Sigmoid colon (tissue), 4 donors: Measurements from ENCODE around the gene SLC24A4.

Experiments used
- EP300 ChIP-seq, 4 donors: sonication (generic); formaldehyde crosslinking; IDR thresholded peaks; one replicate each; pipeline ENCODE4 v1.6.1; 2017; ENCODE audit warnings: antibody characterized with exemption in 4 of 4
- POLR2A ChIP-seq, 2 donors: fragments of 450-650 bp; IDR thresholded peaks; one replicate each; pipeline ENCODE4 v1.6.1; 2016; ENCODE audit warnings: antibody characterized with exemption in 2 of 2, mild to moderate bottlenecking in 2 of 2, moderate library complexity in 2 of 2
- POLR2AphosphoS5 ChIP-seq, 4 donors: sonication (generic); formaldehyde crosslinking; IDR thresholded peaks; one replicate each; pipeline ENCODE4 v1.6.1; 2017; ENCODE audit warnings: antibody characterized with exemption in 4 of 4
- TF ChIP-seq, protein P1 (sequence below), 4 experiments: fragments of 450-650 bp in 3 of 4; fragments of 200-600 bp in 1 of 4; IDR thresholded peaks; one replicate each; pipeline ENCODE4 v1.5.1; 2016 to 2019; ENCODE audit warnings: antibody characterized with exemption in 4 of 4, mild to moderate bottlenecking in 3 of 4, moderate library complexity in 2 of 4

DNA sequence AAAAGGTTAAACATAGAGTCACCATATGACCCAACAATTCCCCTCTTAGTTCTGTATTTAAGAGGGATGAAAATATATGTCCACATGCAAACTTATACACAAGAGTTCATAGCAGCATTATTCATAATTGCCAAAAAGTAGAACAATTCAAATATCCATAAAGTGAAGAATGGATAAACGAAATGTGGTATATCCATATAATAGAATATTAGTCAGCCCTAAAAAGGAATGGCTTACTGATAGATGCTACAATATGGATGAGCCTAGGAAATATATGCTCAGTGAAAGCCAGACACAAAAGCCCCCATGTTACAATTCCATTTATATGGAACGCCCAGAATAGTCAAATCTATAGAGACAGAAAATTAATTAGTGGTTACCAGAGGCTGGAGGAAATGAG, 146.6 kb downstream of the SLC24A4 start:
- TF ChIP-seq, protein P1, sequence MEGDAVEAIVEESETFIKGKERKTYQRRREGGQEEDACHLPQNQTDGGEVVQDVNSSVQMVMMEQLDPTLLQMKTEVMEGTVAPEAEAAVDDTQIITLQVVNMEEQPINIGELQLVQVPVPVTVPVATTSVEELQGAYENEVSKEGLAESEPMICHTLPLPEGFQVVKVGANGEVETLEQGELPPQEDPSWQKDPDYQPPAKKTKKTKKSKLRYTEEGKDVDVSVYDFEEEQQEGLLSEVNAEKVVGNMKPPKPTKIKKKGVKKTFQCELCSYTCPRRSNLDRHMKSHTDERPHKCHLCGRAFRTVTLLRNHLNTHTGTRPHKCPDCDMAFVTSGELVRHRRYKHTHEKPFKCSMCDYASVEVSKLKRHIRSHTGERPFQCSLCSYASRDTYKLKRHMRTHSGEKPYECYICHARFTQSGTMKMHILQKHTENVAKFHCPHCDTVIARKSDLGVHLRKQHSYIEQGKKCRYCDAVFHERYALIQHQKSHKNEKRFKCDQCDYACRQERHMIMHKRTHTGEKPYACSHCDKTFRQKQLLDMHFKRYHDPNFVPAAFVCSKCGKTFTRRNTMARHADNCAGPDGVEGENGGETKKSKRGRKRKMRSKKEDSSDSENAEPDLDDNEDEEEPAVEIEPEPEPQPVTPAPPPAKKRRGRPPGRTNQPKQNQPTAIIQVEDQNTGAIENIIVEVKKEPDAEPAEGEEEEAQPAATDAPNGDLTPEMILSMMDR (IDR thresholded peaks at IDR 0.05), result no peak
- TF ChIP-seq EP300 (IDR thresholded peaks at IDR 0.05) (no peak), POLR2AphosphoS5 (IDR thresholded peaks at IDR 0.05) (no peak), POLR2A (IDR thresholded peaks at IDR 0.05) (no peak)
